CD4-positive, CD25-positive, alpha-beta regulatory T cell (primary cell): ENCODE data around the gene RPL27. TPM values are rescaled to one million over a fixed set of nuclear protein-coding genes. Genes with fewer than 3 reads are reported as not detected.
A peak's percentile ranks its signal among the peaks of the same experiment; 100 is the strongest.

Experiments used
- ATAC-seq, 2 donors: fragments of 150-1000 bp; cut with Tn5 transposase; one replicate each; pipeline ENCODE4 v1.10.0; 2021; ENCODE audit warnings: low read depth in 2 of 2, moderate number of reproducible peaks in 2 of 2, moderate library complexity in 1 of 2
- DNase-seq, 3 donors: peaks; one replicate each; pipeline versions ENCODE4 v3.0.0 to v3.0.0-alpha.2; 2012 to 2022; ENCODE audit warnings: mixed read lengths in 1 of 3
- H3K27ac ChIP-seq: one replicate; pipeline ENCODE4 v1.7.0; 2013; ENCODE audit warnings: mild to moderate bottlenecking, low read length; ENCODE audit not compliant: insufficient read depth, poor library complexity, severe bottlenecking
- H3K27me3 ChIP-seq: one replicate; pipeline ENCODE4 v1.7.0; 2013; ENCODE audit warnings: low read length; ENCODE audit not compliant: control insufficient read depth, insufficient read depth
- H3K36me3 ChIP-seq: one replicate; pipeline ENCODE4 v1.7.0; 2013; ENCODE audit warnings: mild to moderate bottlenecking, low read length, moderate library complexity; ENCODE audit not compliant: control insufficient read depth, insufficient read depth
- H3K4me1 ChIP-seq: 2 replicates; pipeline ENCODE4 v1.7.0; 2013; ENCODE audit warnings: mild to moderate bottlenecking, low read length; ENCODE audit not compliant: insufficient read depth, control insufficient read depth, poor library complexity, severe bottlenecking
- H3K4me3 ChIP-seq: one replicate; pipeline ENCODE4 v1.7.0; 2013; ENCODE audit warnings: low read depth, mild to moderate bottlenecking, low read length, moderate library complexity
- H3K9me3 ChIP-seq, 2 experiments: 1 replicate in 1 of 2; 2 replicates in 1 of 2; pipeline ENCODE4 v1.7.0; 2013; ENCODE audit warnings: low read length in 2 of 2, mild to moderate bottlenecking in 1 of 2, moderate library complexity in 1 of 2; ENCODE audit not compliant: control insufficient read depth in 2 of 2
- H3K27ac Mint-ChIP-seq, 3 donors: one replicate each; pipeline ENCODE4 v1.8.0; 2020 to 2022; ENCODE audit warnings: mild to moderate bottlenecking in 3 of 3, mixed read lengths in 3 of 3, moderate library complexity in 2 of 3
- H3K27me3 Mint-ChIP-seq: one replicate; pipeline ENCODE4 v1.8.0; 2022; ENCODE audit warnings: mild to moderate bottlenecking, mixed read lengths
- H3K36me3 Mint-ChIP-seq: one replicate; pipeline ENCODE4 v1.8.0; 2020; ENCODE audit warnings: mixed read lengths
- H3K4me1 Mint-ChIP-seq, 4 donors: one replicate each; pipeline ENCODE4 v1.8.0; 2020 to 2022; ENCODE audit warnings: mixed read lengths in 4 of 4, mild to moderate bottlenecking in 1 of 4
- H3K4me3 Mint-ChIP-seq, 4 donors: one replicate each; pipeline ENCODE4 v1.8.0; 2020 to 2022; ENCODE audit warnings: mild to moderate bottlenecking in 4 of 4, mixed read lengths in 4 of 4, moderate library complexity in 3 of 4
- H3K9me3 Mint-ChIP-seq, 7 donors: one replicate each; pipeline ENCODE4 v1.8.0; 2020 to 2022; ENCODE audit warnings: mixed read lengths in 7 of 7, mild to moderate bottlenecking in 3 of 7, moderate library complexity in 2 of 7
- polyA plus RNA-seq, 4 donors: library from polyadenylated mRNA; unstranded; fragments of 300-500 nt; fragmentation: Illumina TruSeq; gene quantifications; one replicate each; pipeline ENCODE4 v1.2.3, GENCODE V29; 2021
- total RNA-seq: library from RNA; stranded (reverse); gene quantifications from one replicate; pipeline ENCODE4 v1.2.3, GENCODE V29; 2022

Gene RPL27
- total and polyA plus RNA-seq, 5 donors from 2014 or later: 881 to 2,241 (median 1,824) TPM

DNA sequence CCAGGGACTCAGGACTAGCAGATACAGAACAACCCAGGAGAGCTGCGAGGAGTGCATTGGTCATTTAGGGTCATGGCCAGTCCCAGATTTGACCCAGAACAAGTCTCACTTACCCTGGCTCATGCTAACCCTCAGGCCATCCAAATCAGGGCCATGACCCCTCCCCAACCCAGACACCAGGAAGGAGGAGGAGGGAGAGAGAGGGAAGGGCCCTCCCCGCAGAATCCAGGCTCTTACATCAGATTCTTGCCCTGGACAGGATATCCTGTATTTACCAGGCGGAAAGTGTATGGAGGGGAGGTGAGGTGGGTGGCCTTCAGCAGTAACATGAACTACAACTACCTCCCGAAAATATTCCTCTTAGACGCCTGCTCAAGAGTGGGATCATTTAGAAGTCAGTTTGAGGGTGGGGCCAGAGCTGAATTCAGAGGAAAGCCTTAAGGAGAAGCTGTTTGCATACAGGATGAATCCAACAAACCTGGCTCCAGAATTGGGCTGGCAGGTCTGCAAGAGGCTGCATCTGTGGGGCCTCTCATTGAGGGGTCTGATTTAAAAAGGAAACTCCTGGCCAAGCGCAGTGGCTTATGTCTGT lies 21.9 kb downstream of the RPL27 start:
- Histone ChIP-seq H3K4me1 (peaks cover 19% of the 10 kb centered on the region), H3K27ac (no peak overlapping the region), H3K4me3 (no peak overlapping the region), H3K27me3 (no peaks in the 10 kb centered on the region), H3K9me3 (no peaks in the 10 kb centered on the region), H3K36me3 (no peaks in the 10 kb centered on the region)
- H3K27me3 Mint-ChIP-seq: no peaks in the 10 kb centered on the region
- H3K4me1 Mint-ChIP-seq: peaks cover 6 to 46% (median 12%) of the 10 kb centered on the region in 4 donors
- ATAC-seq: no peak
- peaks cover under 1% of the 10 kb centered on the region for H3K36me3 Mint-ChIP-seq
- H3K4me3 Mint-ChIP-seq: peak overlapping the region; percentile 52 to 94 (median 92)
- peaks cover 0 to 1% (median 0%) of the 10 kb centered on the region in 7 donors for H3K9me3 Mint-ChIP-seq
- DNase-seq: no peak
- peak overlapping the region; percentile 26 to 69 (median 67) for H3K27ac Mint-ChIP-seq

DNA sequence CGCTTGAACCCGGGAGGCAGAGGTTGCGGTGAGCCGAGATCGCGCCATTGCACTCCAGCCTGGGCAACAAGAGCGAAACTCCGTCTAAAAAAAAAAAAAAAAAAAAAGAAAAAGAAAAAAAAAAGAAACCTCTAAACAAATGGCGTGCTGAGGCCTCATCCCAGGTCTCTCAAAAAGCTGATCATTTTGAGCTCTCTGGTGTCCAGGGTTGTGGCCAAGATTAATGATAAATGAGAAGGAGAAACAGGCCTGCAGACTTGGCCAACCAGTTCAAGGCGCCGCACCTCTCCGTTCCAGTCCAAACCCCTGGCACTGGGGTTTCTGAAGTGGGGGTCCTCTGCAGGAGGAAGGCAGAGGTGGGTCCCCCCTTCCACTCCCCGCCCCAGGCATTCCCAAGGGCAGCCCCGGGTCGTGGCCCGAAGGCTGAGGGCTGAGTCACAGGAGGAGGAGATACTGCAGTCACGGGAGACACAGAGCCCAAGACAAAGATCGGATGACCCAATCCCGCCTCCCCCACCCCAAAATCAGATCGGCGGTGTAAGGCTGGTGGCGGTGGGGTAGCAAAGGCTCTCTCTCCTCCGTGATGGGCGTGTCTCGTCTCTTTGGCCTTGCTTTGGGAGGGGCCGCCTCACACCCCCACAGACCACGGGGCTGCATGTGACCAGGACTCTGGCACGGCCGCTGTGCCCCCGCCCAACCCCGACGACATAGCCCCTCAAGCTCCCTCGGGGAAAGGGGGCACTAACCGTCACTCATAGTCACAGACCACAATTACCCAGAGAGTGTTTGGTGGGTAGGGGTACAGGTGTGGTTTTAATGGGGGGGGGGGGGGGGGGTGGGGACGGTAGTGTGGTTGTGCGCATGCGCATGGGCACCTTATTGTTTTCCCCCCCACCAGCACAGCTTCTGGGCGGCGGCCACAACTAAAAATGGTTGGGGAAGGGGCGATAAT lies 22.8 kb downstream of the RPL27 start:
- no peaks in the 10 kb centered on the region for H3K27me3 Mint-ChIP-seq
- peak overlapping the region; percentile 90 to 94 (median 92) for H3K4me3 Mint-ChIP-seq
- H3K27ac Mint-ChIP-seq: peak overlapping the region; percentile 71 to 92 (median 88)
- H3K4me1 Mint-ChIP-seq: peaks cover 6 to 47% (median 12%) of the 10 kb centered on the region in 4 donors
- H3K4me1 ChIP-seq: peaks cover 23% of the 10 kb centered on the region
- H3K9me3 ChIP-seq: no peaks in the 10 kb centered on the region
- H3K36me3 ChIP-seq: no peaks in the 10 kb centered on the region
- H3K27me3 ChIP-seq: no peaks in the 10 kb centered on the region
- H3K4me3 ChIP-seq: no peak overlapping the region
- DNase-seq: no peak
- H3K36me3 Mint-ChIP-seq: no peaks in the 10 kb centered on the region
- H3K9me3 Mint-ChIP-seq: peaks cover 0 to 1% (median 0%) of the 10 kb centered on the region in 7 donors
- peak overlapping the region; percentile 23 for H3K27ac ChIP-seq
- ATAC-seq: no peak

DNA sequence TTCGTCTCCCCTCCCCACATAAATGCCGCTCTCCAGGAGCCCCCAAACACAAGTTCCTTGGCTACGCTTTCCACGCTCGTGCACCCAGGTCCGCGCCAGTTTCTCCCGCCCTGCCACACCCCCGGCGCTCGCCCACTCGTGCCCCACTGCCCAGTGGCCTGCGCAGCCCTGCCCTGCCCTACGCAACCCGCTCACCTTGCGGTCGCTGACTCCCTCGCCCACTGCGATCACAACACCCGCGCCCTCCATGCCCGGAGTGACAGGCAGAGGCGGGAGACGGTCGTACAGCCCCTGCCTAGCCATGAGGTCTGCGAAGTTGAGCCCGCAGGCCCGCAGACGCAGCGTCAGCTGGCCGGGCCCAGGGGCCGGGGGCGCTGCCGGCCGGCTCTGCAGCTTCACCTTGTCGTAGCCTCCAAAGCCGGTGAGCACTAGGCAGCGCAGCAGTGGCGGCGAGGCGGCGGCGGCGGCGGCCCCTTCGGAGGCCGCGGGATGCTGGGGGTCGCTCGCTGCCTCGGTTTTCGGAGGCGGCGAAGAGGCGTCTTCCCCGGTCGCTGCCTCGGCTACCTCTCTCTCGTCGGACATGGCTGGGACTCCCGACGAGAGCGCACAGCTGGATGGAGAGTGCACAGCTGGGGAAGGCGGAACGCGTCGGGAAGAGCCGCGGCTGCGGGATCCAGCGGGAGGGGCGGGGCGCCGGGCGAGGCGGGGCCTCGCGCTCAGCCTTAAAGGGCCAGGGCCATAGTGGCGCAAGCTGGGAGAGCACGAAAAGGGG lies 23.7 kb downstream of the RPL27 start, which contains the start of gene VAT1:
VAT1 (minus strand) TSS at position 645 of the 772 bp plus-strand sequence; CDS start at position 582, 63 bp downstream.
- Mint-ChIP-seq H3K4me1 (peaks cover 6 to 47% (median 12%) of the 10 kb centered on the region in 4 donors), H3K4me3 (peak within 1 kb of the TSS; percentile 90 to 94 (median 92)), H3K9me3 (peaks cover 0 to 1% (median 0%) of the 10 kb centered on the region in 7 donors), H3K36me3 (no peaks in the 10 kb centered on the region), H3K27ac (peak within 1 kb of the TSS; percentile 71 to 92 (median 88)), H3K27me3 (no peaks in the 10 kb centered on the region)
- Histone ChIP-seq H3K36me3 (no peaks in the 10 kb centered on the region), H3K27ac (peak within 1 kb of the TSS; percentile 23), H3K4me3 (peak within 1 kb of the TSS; percentile 58), H3K4me1 (peaks cover 23% of the 10 kb centered on the region), H3K9me3 (no peaks in the 10 kb centered on the region), H3K27me3 (no peaks in the 10 kb centered on the region)
- ATAC-seq (peak; percentile 44 to 51), DNase-seq (peak; percentile 41 to 68 (median 59))

DNA sequence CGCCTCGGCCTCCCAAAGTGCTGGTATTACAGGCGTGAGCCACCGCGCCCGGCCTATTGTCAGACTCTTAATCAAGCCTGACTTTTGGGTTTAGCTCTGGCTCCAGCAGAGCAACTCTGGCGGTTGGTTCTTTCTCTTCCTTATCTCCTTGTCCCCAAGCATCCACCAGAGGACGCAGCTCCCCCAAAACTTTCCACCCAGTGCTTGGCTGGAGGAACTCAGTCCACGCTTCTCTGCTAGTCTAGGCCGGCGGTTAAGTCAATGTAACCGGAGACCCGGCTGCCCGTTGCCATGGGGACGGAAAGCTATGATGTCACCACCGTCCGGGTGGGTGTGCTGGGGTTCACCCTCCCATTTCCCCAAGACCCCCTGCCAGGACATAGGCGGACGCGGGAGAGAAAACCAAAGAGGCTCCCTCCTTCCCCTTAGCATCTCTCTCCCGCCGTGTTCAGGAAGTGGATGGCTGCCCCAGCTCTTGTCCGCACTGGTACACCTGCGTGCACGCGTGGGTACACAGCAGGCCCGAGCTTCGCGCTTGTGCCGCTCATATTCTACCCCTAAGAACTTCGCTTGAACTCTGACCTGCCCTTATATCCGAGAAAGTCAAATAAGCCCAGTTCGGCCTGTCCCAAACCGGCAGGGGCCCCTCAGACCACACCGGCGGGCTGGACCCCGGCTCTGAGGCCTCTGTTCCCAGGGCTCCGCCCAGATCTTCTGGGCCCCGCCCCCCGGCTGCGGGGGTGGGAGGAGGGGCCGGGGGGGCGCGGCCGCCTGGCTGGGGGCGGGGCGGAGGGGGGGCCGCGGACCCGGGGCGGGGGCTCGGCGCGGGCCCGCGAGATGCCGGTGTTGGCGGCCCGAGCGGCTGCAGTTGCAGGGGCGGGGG lies 26.4 kb downstream of the RPL27 start, which contains the start of gene RND2:
RND2 (plus strand) TSS at position 825 of the 883 bp plus-strand sequence. CDS start 117 bp downstream, outside the sequence.
- no peaks in the 10 kb centered on the region for H3K9me3 ChIP-seq
- no peaks in the 10 kb centered on the region for H3K36me3 Mint-ChIP-seq
- H3K27me3 Mint-ChIP-seq: no peaks in the 10 kb centered on the region
- DNase-seq (peak; percentile 70 to 81 (median 75)), ATAC-seq (peak; percentile 55 to 64)
- peaks cover 0 to 1% (median 0%) of the 10 kb centered on the region in 7 donors for H3K9me3 Mint-ChIP-seq
- peak within 1 kb of the TSS; percentile 76 to 95 (median 93) for H3K27ac Mint-ChIP-seq
- peaks cover 23% of the 10 kb centered on the region for H3K4me1 ChIP-seq
- H3K4me3 ChIP-seq: peak within 1 kb of the TSS; percentile 70
- no peaks in the 10 kb centered on the region for H3K36me3 ChIP-seq
- H3K4me1 Mint-ChIP-seq: peaks cover 0 to 31% (median 7%) of the 10 kb centered on the region in 4 donors
- H3K27ac ChIP-seq: peak within 1 kb of the TSS; percentile 51
- peak within 1 kb of the TSS; percentile 84 to 98 (median 92) for H3K4me3 Mint-ChIP-seq
- H3K27me3 ChIP-seq: no peaks in the 10 kb centered on the region

DNA sequence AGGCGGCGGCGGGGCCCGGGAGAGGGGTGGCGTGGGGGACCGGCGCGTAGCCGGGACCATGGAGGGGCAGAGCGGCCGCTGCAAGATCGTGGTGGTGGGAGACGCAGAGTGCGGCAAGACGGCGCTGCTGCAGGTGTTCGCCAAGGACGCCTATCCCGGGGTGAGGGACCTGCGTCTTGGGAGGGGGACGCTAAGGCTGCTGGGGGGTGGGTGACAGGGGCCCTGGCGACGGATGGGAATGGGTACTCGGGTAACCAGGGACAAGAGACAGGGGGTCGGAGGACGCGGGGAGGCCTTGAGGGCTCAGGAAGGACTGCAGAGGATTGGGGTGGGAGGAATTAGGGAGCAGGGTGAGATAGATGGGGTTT lies 27.1 kb downstream of the RPL27 start:
- ATAC-seq (no peak), DNase-seq (no peak)
- Histone ChIP-seq H3K27ac (no peak overlapping the region), H3K4me3 (no peak overlapping the region), H3K27me3 (no peaks in the 10 kb centered on the region), H3K4me1 (peaks cover 23% of the 10 kb centered on the region), H3K9me3 (no peaks in the 10 kb centered on the region), H3K36me3 (no peaks in the 10 kb centered on the region)
- Mint-ChIP-seq H3K4me3 (peak overlapping the region; percentile 64 to 88 (median 82)), H3K9me3 (peaks cover 0 to 1% (median 0%) of the 10 kb centered on the region in 7 donors), H3K4me1 (peaks cover 0 to 25% (median 6%) of the 10 kb centered on the region in 4 donors), H3K27me3 (no peaks in the 10 kb centered on the region), H3K36me3 (no peaks in the 10 kb centered on the region), H3K27ac (peak overlapping the region in 2 of 3 donors; percentile 62 to 93)

DNA sequence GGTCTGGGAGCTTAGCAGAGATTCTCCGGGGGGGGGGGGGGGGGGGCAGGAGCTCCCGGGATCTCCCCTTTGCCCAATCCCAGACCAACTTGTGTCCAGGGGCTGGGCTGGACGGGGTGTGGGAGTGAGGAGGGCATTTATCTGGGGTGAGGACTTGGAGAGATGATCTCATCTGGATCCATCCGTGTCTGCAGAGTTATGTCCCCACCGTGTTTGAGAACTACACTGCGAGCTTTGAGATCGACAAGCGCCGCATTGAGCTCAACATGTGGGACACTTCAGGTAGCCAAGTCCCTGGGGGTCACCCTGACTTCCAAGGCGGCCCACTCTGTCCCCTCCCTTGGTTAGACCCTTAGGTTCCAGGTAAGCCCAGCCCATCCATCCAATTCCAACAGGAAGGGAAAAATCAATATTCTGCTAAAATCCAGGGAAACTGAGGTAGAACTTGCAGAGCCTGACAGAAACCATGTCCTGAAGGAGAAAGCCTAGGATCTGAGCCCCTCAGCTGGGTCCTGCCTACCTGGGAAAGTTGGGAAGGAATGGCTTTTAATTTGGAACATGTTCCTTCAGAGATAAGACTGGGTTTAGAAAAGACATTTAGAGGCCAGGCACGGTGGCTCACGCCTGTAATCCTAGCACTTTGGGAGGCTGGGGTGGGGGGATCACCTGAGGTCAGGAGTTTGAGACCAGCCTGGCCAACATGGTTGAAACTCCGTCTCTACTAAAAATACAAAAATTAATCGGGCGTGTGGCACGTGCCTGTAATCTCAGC lies 27.7 kb downstream of the RPL27 start:
- Mint-ChIP-seq H3K9me3 (no peaks in the 10 kb centered on the region), H3K4me3 (peak overlapping the region; percentile 66 to 84 (median 74)), H3K27me3 (no peaks in the 10 kb centered on the region), H3K4me1 (peaks cover 0 to 19% (median 9%) of the 10 kb centered on the region in 4 donors), H3K27ac (peak overlapping the region in 1 of 3 donors; percentile 73), H3K36me3 (no peaks in the 10 kb centered on the region)
- Histone ChIP-seq H3K4me3 (no peak overlapping the region), H3K9me3 (no peaks in the 10 kb centered on the region), H3K27me3 (no peaks in the 10 kb centered on the region), H3K36me3 (no peaks in the 10 kb centered on the region), H3K4me1 (peaks cover 23% of the 10 kb centered on the region), H3K27ac (no peak overlapping the region)
- no peak for DNase-seq
- no peak for ATAC-seq
